ENCODE data around the gene AVPI1. TPM values are rescaled to one million over a fixed set of nuclear protein-coding genes. Genes with fewer than 3 reads are reported as not detected.

AVPI1 gene
- total and polyA plus RNA-seq, 2 of the 13 experiments (the other 11 are each of a cell fraction or from before 2014, with no cell fraction given), result 39.8 to 61.2 TPM

- Histone ChIP-seq H3K4me1 (ENCODE audit: insufficient read depth, low read length) (peaks cover 26% of the 10 kb centered on the region), H3K4me3 (replicated peaks in 1 of 3; ENCODE audit: insufficient read depth in 1 of 3, low read depth in 2 of 3, low read length in 3 of 3) (no peak overlapping the region), H3K79me2 (ENCODE audit: insufficient read depth, low read length) (no peaks in the 10 kb centered on the region), H3K36me3 (replicated peaks in 1 of 2; ENCODE audit: control insufficient read depth in 1 of 2, insufficient read depth in 2 of 2, low read length in 2 of 2) (no peaks in the 10 kb centered on the region), H3K9ac (ENCODE audit: insufficient read depth, low read depth, low read length) (no peak overlapping the region), H2AFZ (ENCODE audit: low read length) (no peak overlapping the region), H3K9me3 (ENCODE audit: low read length) (no peaks in the 10 kb centered on the region), H3K27me3 (ENCODE audit: control insufficient read depth in 1 of 2, insufficient read depth in 2 of 2, low read length in 2 of 2) (peaks cover 0 to 10% of the 10 kb centered on the region in 2 experiments; a peak in 2 of 5 replicates), H3K4me2 (ENCODE audit: low read depth, low read length) (no peak overlapping the region), H3K27ac (ENCODE audit: extremely low read length, insufficient read depth, low read length) (no peak overlapping the region), H4K20me1 (ENCODE audit: insufficient read depth, low read length) (no peaks in the 10 kb centered on the region)
- ChIA-PET CTCF (ENCODE audit: low intra/inter-chr PET ratio, low total read pairs) (no interaction called here), POLR2A (no interaction called here)
- no peak for TF ChIP-seq TBP (CRISPR knock-in tag; IDR thresholded peaks at IDR 0.05)
- TF ChIP-seq TEAD3 (CRISPR knock-in tag; optimal IDR thresholded peaks at IDR 0.05; ENCODE audit: borderline replicate concordance), result no peak
- TF ChIP-seq, protein P1, sequence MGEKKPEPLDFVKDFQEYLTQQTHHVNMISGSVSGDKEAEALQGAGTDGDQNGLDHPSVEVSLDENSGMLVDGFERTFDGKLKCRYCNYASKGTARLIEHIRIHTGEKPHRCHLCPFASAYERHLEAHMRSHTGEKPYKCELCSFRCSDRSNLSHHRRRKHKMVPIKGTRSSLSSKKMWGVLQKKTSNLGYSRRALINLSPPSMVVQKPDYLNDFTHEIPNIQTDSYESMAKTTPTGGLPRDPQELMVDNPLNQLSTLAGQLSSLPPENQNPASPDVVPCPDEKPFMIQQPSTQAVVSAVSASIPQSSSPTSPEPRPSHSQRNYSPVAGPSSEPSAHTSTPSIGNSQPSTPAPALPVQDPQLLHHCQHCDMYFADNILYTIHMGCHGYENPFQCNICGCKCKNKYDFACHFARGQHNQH (CRISPR knock-in tag; IDR thresholded peaks at IDR 0.05), result no peak
- no peak for TF ChIP-seq ZNF326 (CRISPR knock-in tag; IDR thresholded peaks at IDR 0.05; ENCODE audit: borderline replicate concordance)
- TF ChIP-seq ZNF556 (CRISPR knock-in tag; IDR thresholded peaks at IDR 0.05; ENCODE audit: borderline replicate concordance), result no peak
- no peak for TF ChIP-seq NONO (IDR thresholded peaks at IDR 0.05)
- TF ChIP-seq NONO (CRISPR knock-in tag; conservative IDR thresholded peaks at IDR 0.05), result no peak
- no peak for TF ChIP-seq ZNF558 (CRISPR knock-in tag; IDR thresholded peaks at IDR 0.05; ENCODE audit: borderline replicate concordance)
- no peak for TF ChIP-seq AKAP8 (CRISPR knock-in tag; IDR thresholded peaks at IDR 0.05)
- no peak for TF ChIP-seq ZNF629 (CRISPR knock-in tag; conservative IDR thresholded peaks at IDR 0.05)
- no peak for TF ChIP-seq ZNF232 (CRISPR knock-in tag; IDR thresholded peaks at IDR 0.05; ENCODE audit: borderline replicate concordance)
- TF ChIP-seq ZNF546 (CRISPR knock-in tag; conservative IDR thresholded peaks at IDR 0.05), result no peak
- TF ChIP-seq TBX3 (IDR thresholded peaks at IDR 0.05; ENCODE audit: borderline replicate concordance), result no peak
- TF ChIP-seq ZNF792 (CRISPR knock-in tag; IDR thresholded peaks at IDR 0.05), result no peak
- no peak for TF ChIP-seq FOXP1 (IDR thresholded peaks at IDR 0.05)
- TF ChIP-seq FOXP1 (CRISPR knock-in tag; IDR thresholded peaks at IDR 0.05), result no peak
- no peak for TF ChIP-seq ZBTB8A (CRISPR knock-in tag; IDR thresholded peaks at IDR 0.05; ENCODE audit: borderline replicate concordance, low read depth)
- TF ChIP-seq ESRRA (CRISPR knock-in tag; IDR thresholded peaks at IDR 0.05; ENCODE audit: low read depth), result no peak
- TF ChIP-seq RFX3 (CRISPR knock-in tag; IDR thresholded peaks at IDR 0.05), result no peak
- TF ChIP-seq XRCC5 (optimal IDR thresholded peaks at IDR 0.05; ENCODE audit: low read length), result no peak
- no peak for TF ChIP-seq ZSCAN29 (CRISPR knock-in tag; conservative IDR thresholded peaks at IDR 0.05)
- TF ChIP-seq ZNF383 (CRISPR knock-in tag; IDR thresholded peaks at IDR 0.05; ENCODE audit: borderline replicate concordance), result no peak
- WGBS (ENCODE audit: low lambda C conversion rate), result 84% methylated on average over 26 of the region's 69 CpGs
- intact Hi-C loops (cut with micrococcal nuclease; ENCODE audit: unreplicated experiment), result no loop called here
- no TSS peak for BruUV-seq (replicated peaks)
- in situ Hi-C loops (cut with HindIII; ENCODE audit: extremely low pct_ligation_motif_present, low pct_unique_long_range_greater_than_20kb), result no loop called here
- ATAC-seq (no peak), FAIRE-seq (no peak), DNase-seq (ENCODE audit: low spot score) (no peak)
These were observed 26.9 kb upstream of the AVPI1 start for GRCh38 chr10:97713826-97714400.

Measured in HepG2 (cell line).